Smooth muscle cell (in vitro differentiated cells): ENCODE measurements around the gene RAB5A. TPM values are rescaled to one million over a fixed set of nuclear protein-coding genes. Genes with fewer than 3 reads are reported as not detected.
"Not testable (repeated sequence)": the region's sequence is repeated elsewhere in the genome, so short reads cannot be mapped to it uniquely, and the experiment has no call there.

Experiments
- DNase-seq: peaks from one replicate; lab custom pipeline; 2025; ENCODE audit not compliant: unreplicated experiment; lab: John Stamatoyannopoulos, UW
- H2AFZ ChIP-seq: fragments of 200-600 bp; sonication (generic); 2 replicates; pipeline ENCODE4 v1.6.0; 2016; ENCODE audit warnings: antibody characterized with exemption, low read depth, mild to moderate bottlenecking
- H3F3A ChIP-seq: fragments of 200-600 bp; sonication (generic); 2 replicates; pipeline ENCODE4 v1.6.0; 2017; ENCODE audit warnings: antibody characterized with exemption, low read depth
- H3K27ac ChIP-seq: fragments of 200-600 bp; sonication (generic); 2 replicates; pipeline ENCODE4 v1.5.1; 2016; ENCODE audit warnings: low read depth, mild to moderate bottlenecking
- H3K27me3 ChIP-seq: fragments of 200-600 bp; sonication (generic); 2 replicates; pipeline ENCODE4 v1.6.1; 2016; ENCODE audit warnings: low read depth, mild to moderate bottlenecking
- H3K36me3 ChIP-seq: fragments of 200-600 bp; sonication (generic); 2 replicates; pipeline ENCODE4 v1.5.1; 2016; ENCODE audit warnings: low read depth
- H3K4me1 ChIP-seq: fragments of 200-600 bp; sonication (generic); 2 replicates; pipeline ENCODE4 v1.5.1; 2016; ENCODE audit warnings: low read depth
- H3K4me2 ChIP-seq: fragments of 200-600 bp; sonication (generic); 2 replicates; pipeline ENCODE4 v1.6.0; 2016; ENCODE audit warnings: mild to moderate bottlenecking
- H3K4me3 ChIP-seq: fragments of 200-600 bp; sonication (generic); 2 replicates; pipeline ENCODE4 v1.5.1; 2016; ENCODE audit warnings: mild to moderate bottlenecking
- H3K79me2 ChIP-seq: fragments of 200-600 bp; sonication (generic); 2 replicates; pipeline ENCODE4 v1.6.0; 2016; ENCODE audit warnings: low read depth, mild to moderate bottlenecking
- H3K9ac ChIP-seq: fragments of 200-600 bp; sonication (generic); 2 replicates; pipeline ENCODE4 v1.6.0; 2016; ENCODE audit warnings: low read depth
- H3K9me3 ChIP-seq: fragments of 200-600 bp; sonication (generic); replicated peaks from 2 replicates; pipeline ENCODE4 v1.5.1; 2016; ENCODE audit warnings: low read depth
- H4K20me1 ChIP-seq: fragments of 200-600 bp; sonication (generic); 2 replicates; pipeline ENCODE4 v1.6.0; 2016; ENCODE audit warnings: low read depth
- WGBS: methylation state at CpG from one replicate; pipeline ENCODE4 v1.1.7; 2016; ENCODE audit warnings: low lambda C conversion rate; 5-methylcytosine and 5-hydroxymethylcytosine counted together
- polyA plus RNA-seq: library from polyadenylated mRNA; unstranded; fragments of >200 nt; fragmentation: Nextera tagmentation; extraction: Ambion mirVana; gene quantifications from 2 replicates; pipeline ENCODE4 v1.2.1, GENCODE V29; 2016
- total RNA-seq: library from RNA; depleted of rRNA; stranded (reverse); fragments of >200 nt; gene quantifications from 2 replicates; pipeline ENCODE4 v1.2.3, GENCODE V29; 2014
- TF ChIP-seq, protein P1 (sequence below): fragments of 200-600 bp; sonication (generic); IDR thresholded peaks from 2 replicates; pipeline ENCODE4 v1.5.1; 2017; ENCODE audit warnings: borderline replicate concordance, mild to moderate bottlenecking, antibody characterized with exemption; ENCODE audit not compliant: insufficient read depth, poor library complexity, severe bottlenecking

Gene RAB5A
- total and polyA plus RNA-seq, 2 experiments from 2014 or later: 92.2 to 127 TPM

DNA sequence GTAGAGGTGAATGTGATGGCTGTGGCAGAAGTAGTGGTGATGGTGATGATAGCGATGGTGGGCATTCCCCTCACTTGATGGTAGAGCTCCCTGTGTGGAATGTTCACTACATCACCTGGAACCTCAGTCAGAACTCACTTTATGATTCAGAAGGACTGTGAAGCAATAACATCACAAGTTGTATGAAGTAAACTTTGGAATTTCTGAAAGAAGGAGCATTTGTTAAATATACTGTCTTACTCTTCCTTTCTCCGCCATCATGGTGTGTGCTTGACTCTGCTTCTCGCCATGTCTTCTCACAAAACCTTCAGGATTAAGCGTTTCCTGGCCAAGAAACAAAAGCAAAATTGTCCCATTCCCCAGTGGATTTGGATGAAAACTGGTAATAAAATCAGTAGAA, 65.3 kb downstream of the RAB5A start, which contains the start of gene PP2D1:
Gene PP2D1, minus strand, starts transcription at position 101 of the 400 bp plus-strand sequence. CDS start 192 bp downstream, outside the sequence.
- WGBS: 93% methylated on average over 4 of the region's 4 CpGs
- H3K4me2 ChIP-seq: no peak within 1 kb of the TSS
- H3K79me2 ChIP-seq: no peaks in the 10 kb centered on the region

DNA sequence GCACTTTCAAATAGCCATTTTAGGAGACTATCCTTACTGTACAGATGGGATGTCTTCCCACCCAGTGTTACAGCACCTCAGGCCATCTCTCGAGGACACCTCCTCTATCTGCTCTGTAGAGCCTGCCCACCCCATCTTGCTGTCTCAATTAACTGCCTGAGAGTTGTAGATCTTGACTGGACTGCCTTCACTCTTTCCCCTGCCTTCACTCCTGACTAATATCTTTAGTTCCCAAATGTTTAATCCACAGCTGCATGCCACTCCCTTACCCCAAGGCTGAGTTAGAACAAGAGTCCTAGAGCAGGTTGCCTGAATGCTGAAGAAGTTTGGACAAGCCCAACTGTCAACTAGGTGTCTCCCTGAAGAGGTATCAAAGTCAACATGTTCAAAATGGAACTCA, 66.5 kb downstream of the RAB5A start:
- no peak overlapping the region for H3K4me3 ChIP-seq
- H3F3A ChIP-seq: no peaks in the 10 kb centered on the region
- no peaks in the 10 kb centered on the region for H3K9me3 ChIP-seq
- no peak overlapping the region for H3K9ac ChIP-seq
- H3K79me2 ChIP-seq: no peaks in the 10 kb centered on the region
- no peak for DNase-seq
- H4K20me1 ChIP-seq: no peaks in the 10 kb centered on the region
- H3K4me2 ChIP-seq: no peak overlapping the region
- H2AFZ ChIP-seq: no peak overlapping the region
- no peaks in the 10 kb centered on the region for H3K36me3 ChIP-seq
- TF ChIP-seq, protein P1, sequence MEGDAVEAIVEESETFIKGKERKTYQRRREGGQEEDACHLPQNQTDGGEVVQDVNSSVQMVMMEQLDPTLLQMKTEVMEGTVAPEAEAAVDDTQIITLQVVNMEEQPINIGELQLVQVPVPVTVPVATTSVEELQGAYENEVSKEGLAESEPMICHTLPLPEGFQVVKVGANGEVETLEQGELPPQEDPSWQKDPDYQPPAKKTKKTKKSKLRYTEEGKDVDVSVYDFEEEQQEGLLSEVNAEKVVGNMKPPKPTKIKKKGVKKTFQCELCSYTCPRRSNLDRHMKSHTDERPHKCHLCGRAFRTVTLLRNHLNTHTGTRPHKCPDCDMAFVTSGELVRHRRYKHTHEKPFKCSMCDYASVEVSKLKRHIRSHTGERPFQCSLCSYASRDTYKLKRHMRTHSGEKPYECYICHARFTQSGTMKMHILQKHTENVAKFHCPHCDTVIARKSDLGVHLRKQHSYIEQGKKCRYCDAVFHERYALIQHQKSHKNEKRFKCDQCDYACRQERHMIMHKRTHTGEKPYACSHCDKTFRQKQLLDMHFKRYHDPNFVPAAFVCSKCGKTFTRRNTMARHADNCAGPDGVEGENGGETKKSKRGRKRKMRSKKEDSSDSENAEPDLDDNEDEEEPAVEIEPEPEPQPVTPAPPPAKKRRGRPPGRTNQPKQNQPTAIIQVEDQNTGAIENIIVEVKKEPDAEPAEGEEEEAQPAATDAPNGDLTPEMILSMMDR: no peak
- H3K4me1 ChIP-seq: no peaks in the 10 kb centered on the region
- H3K27ac ChIP-seq: no peak overlapping the region
- H3K27me3 ChIP-seq: no peaks in the 10 kb centered on the region
- 87% methylated on average over 1 of the region's 1 CpG for WGBS

More for the DNA sequence above, 65.3 kb downstream of the RAB5A start, which contains the start of gene PP2D1:
- Histone ChIP-seq H3K27ac (no peak within 1 kb of the TSS), H4K20me1 (no peaks in the 10 kb centered on the region), H2AFZ (no peak within 1 kb of the TSS), H3K4me1 (no peaks in the 10 kb centered on the region), H3K4me3 (no peak within 1 kb of the TSS), H3K36me3 (no peaks in the 10 kb centered on the region), H3K9ac (no peak within 1 kb of the TSS), H3K9me3 (no peaks in the 10 kb centered on the region), H3K27me3 (no peaks in the 10 kb centered on the region), H3F3A (no peaks in the 10 kb centered on the region)
- TF ChIP-seq, protein P1: no peak
- DNase-seq: no peak

DNA sequence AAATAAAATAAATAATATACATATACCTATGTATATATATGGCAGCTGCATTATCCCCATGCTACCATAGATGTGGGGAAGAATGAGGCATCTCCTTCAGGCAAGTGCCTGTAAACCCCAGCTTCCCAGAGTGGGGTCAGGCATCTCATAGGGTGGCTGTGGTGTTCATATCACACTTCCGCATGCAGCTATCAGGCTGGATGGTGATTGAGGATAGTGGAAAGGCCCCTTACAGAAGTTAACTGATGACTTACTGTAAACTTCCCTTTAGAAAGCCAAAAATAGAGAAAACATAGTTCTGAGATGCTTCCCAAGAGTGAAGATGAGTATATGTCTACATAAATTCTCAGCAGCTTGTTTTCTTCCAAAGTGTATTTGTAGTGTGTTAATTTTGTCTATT, 68.6 kb downstream of the RAB5A start:
- H3K27me3 ChIP-seq: no peaks in the 10 kb centered on the region
- no peak overlapping the region for H2AFZ ChIP-seq
- H3K4me3 ChIP-seq: no peak overlapping the region
- WGBS: 91% methylated on average over 1 of the region's 1 CpG
- H3K9me3 ChIP-seq: no peaks in the 10 kb centered on the region
- H3K27ac ChIP-seq: no peak overlapping the region
- H4K20me1 ChIP-seq: no peaks in the 10 kb centered on the region
- no peaks in the 10 kb centered on the region for H3K4me1 ChIP-seq
- H3K4me2 ChIP-seq: no peak overlapping the region
- H3K36me3 ChIP-seq: no peaks in the 10 kb centered on the region
- TF ChIP-seq, protein P1: no peak
- H3F3A ChIP-seq: no peaks in the 10 kb centered on the region
- H3K9ac ChIP-seq: no peak overlapping the region
- no peaks in the 10 kb centered on the region for H3K79me2 ChIP-seq
- DNase-seq: no peak

DNA sequence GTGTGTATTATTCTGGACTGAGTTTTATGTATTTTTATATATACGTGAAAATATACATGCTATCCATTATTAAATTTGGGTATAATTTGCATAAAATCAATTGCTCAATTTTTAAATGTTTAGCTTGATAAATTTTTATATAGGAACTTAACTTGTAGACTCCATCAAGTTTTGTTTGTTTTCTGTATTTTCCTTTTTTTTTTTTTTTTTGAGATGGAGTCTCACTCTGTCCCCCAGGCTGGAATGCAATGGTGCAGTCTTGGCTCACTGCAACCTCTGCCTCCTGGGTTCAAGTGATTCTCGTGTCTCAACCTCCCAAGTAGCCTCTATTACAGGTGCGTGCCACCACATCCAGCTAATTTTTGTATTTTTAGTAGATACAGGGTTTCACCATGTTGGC, 69.2 kb downstream of the RAB5A start:
- 98% methylated on average over 3 of the region's 3 CpGs for WGBS

More for the DNA sequence above, 69.2 kb downstream of the RAB5A start:
- not testable (repeated sequence) for H3K36me3 ChIP-seq, H3K9me3 ChIP-seq, H3K9ac ChIP-seq, H4K20me1 ChIP-seq, H3F3A ChIP-seq, H3K79me2 ChIP-seq, DNase-seq, H2AFZ ChIP-seq, H3K4me2 ChIP-seq, H3K27me3 ChIP-seq, H3K27ac ChIP-seq, H3K4me1 ChIP-seq, H3K4me3 ChIP-seq
